Neural cell (in vitro differentiated cells): Measurements from ENCODE around the gene NINJ1.

Experiments used
- EP300 ChIP-seq: fragments of 450-650 bp; conservative IDR thresholded peaks from 2 replicates; pipeline ENCODE4 v1.6.1; 2014; ENCODE audit warnings: antibody characterized with exemption, mild to moderate bottlenecking, moderate library complexity; ENCODE audit not compliant: poor library complexity, severe bottlenecking
- EZH2 ChIP-seq: fragments of 200-600, 300-800 bp; shearing (Covaris generic), sonication (generic); IDR thresholded peaks from 2 replicates; pipeline ENCODE4 v1.6.1; 2014; ENCODE audit warnings: antibody characterized with exemption, low read length, borderline replicate concordance, mild to moderate bottlenecking; ENCODE audit not compliant: insufficient read depth, poor library complexity, severe bottlenecking
- RAD21 ChIP-seq: fragments of 450-650 bp; conservative IDR thresholded peaks from 2 replicates; pipeline ENCODE4 v1.6.1; 2014; ENCODE audit warnings: antibody characterized with exemption, mild to moderate bottlenecking, moderate library complexity
- TF ChIP-seq, protein P1 (sequence below): fragments of 450-650 bp; IDR thresholded peaks from 2 replicates; pipeline ENCODE4 v1.5.1; 2014; ENCODE audit warnings: antibody characterized with exemption, mild to moderate bottlenecking, moderate library complexity; ENCODE audit not compliant: poor library complexity, severe bottlenecking
- TF ChIP-seq, protein P2 (sequence below): IDR thresholded peaks from 2 replicates; pipeline ENCODE4 v1.6.1; 2012; ENCODE audit warnings: borderline replicate concordance

DNA sequence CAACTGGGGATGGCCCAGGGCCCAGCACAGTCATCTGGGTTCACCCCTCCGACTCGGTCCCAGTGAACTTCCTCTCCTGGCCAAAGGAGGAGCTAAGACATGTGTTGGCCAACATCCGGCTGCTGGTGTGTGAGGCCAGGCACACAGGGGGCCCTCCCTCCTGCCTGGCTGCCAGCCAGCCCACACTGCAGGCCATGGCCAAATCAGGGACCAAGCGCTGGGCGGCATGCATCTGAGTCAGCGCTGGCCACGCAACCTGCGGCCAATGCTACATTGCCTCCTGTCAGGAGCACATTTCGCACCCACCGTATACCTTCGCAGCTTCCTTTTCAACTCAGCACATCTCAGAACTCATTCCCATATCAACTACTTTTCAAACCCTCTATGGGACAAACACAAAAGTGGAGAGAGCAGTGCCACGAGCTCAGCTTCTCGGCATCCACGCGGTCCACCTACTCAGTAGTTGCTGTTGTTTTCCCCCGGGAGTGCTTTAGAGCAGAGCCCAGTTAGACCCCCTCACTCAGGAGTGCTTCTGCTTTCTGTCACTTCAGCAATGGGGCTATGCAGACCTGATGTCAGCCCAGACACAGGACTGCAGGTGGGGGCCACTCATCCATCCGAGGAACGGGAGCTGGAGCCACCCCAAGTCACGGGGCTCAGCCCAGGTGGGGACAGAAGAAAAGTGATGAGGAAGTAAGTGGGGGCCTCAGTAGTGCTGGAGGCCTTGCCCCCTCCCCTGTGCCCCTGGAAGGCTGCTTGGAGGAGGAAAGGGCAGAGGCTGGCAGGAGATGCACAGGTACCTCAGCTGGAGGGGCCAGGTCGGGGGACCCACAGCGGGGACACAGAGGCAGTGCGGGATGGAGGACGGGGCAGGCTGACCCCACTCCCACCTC is 13.9 kb downstream of the NINJ1 start:
- TF ChIP-seq, protein P1, sequence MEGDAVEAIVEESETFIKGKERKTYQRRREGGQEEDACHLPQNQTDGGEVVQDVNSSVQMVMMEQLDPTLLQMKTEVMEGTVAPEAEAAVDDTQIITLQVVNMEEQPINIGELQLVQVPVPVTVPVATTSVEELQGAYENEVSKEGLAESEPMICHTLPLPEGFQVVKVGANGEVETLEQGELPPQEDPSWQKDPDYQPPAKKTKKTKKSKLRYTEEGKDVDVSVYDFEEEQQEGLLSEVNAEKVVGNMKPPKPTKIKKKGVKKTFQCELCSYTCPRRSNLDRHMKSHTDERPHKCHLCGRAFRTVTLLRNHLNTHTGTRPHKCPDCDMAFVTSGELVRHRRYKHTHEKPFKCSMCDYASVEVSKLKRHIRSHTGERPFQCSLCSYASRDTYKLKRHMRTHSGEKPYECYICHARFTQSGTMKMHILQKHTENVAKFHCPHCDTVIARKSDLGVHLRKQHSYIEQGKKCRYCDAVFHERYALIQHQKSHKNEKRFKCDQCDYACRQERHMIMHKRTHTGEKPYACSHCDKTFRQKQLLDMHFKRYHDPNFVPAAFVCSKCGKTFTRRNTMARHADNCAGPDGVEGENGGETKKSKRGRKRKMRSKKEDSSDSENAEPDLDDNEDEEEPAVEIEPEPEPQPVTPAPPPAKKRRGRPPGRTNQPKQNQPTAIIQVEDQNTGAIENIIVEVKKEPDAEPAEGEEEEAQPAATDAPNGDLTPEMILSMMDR = no peak
- TF ChIP-seq EZH2 = no peak
- TF ChIP-seq RAD21 = no peak
- no peak for TF ChIP-seq EP300
- TF ChIP-seq, protein P2, sequence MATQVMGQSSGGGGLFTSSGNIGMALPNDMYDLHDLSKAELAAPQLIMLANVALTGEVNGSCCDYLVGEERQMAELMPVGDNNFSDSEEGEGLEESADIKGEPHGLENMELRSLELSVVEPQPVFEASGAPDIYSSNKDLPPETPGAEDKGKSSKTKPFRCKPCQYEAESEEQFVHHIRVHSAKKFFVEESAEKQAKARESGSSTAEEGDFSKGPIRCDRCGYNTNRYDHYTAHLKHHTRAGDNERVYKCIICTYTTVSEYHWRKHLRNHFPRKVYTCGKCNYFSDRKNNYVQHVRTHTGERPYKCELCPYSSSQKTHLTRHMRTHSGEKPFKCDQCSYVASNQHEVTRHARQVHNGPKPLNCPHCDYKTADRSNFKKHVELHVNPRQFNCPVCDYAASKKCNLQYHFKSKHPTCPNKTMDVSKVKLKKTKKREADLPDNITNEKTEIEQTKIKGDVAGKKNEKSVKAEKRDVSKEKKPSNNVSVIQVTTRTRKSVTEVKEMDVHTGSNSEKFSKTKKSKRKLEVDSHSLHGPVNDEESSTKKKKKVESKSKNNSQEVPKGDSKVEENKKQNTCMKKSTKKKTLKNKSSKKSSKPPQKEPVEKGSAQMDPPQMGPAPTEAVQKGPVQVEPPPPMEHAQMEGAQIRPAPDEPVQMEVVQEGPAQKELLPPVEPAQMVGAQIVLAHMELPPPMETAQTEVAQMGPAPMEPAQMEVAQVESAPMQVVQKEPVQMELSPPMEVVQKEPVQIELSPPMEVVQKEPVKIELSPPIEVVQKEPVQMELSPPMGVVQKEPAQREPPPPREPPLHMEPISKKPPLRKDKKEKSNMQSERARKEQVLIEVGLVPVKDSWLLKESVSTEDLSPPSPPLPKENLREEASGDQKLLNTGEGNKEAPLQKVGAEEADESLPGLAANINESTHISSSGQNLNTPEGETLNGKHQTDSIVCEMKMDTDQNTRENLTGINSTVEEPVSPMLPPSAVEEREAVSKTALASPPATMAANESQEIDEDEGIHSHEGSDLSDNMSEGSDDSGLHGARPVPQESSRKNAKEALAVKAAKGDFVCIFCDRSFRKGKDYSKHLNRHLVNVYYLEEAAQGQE = no peak
